ENCODE measurements around the gene ELOA. TPM values are rescaled to one million over a fixed set of nuclear protein-coding genes. Genes with fewer than 3 reads are reported as not detected.

The ELOA gene
- total RNA-seq, 1 experiment from 2014 or later = 69.8 TPM

DNA sequence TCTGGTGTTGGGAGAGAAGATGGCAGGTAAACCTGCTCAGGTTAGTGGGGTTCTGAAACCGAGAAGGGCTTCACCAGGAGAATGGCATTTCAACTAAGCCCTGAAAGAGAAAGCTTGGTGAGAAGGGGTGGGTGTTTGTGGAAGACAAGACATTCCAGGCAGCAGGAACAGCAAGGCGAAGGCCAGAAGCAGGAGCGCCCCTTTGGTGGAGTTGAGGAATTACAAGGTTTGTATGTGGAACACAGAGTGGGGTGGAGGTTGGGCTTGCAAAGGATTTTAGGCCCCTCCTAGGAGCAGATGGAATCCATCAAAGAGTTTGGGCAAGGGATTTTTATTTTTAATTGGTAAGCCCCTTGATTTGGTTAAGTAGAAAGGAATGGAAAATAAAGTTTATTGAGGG lies 24.8 kb upstream of the ELOA start:
- CTCF ChIA-PET = no interaction called here
- BruUV-seq (replicated peaks) = no TSS peak
- intact Hi-C loops (cut with micrococcal nuclease; ENCODE audit: unreplicated experiment) = no loop called here
- Histone ChIP-seq H3K4me1 (ENCODE audit: insufficient read depth, low read length, poor library complexity, severe bottlenecking) (no peaks in the 10 kb centered on the region), H3K4me3 (ENCODE audit: low read depth, low read length, poor library complexity, severe bottlenecking) (no peak overlapping the region), H3K36me3 (ENCODE audit: insufficient read depth, low read length, poor library complexity, severe bottlenecking) (no peaks in the 10 kb centered on the region), H3K27me3 (replicated peaks; ENCODE audit: insufficient read depth, low read depth, low read length, poor library complexity) (no peaks in the 10 kb centered on the region), H3K9me3 (ENCODE audit: low read depth, low read length, poor library complexity, severe bottlenecking) (no peaks in the 10 kb centered on the region), H3K27ac (ENCODE audit: low read depth, low read length, poor library complexity, severe bottlenecking) (no peak overlapping the region)
- TF ChIP-seq EZH2 (IDR thresholded peaks at IDR 0.05; ENCODE audit: borderline replicate concordance, low read depth, low read length, poor library complexity, severe bottlenecking) = no peak
- TF ChIP-seq, protein P1, sequence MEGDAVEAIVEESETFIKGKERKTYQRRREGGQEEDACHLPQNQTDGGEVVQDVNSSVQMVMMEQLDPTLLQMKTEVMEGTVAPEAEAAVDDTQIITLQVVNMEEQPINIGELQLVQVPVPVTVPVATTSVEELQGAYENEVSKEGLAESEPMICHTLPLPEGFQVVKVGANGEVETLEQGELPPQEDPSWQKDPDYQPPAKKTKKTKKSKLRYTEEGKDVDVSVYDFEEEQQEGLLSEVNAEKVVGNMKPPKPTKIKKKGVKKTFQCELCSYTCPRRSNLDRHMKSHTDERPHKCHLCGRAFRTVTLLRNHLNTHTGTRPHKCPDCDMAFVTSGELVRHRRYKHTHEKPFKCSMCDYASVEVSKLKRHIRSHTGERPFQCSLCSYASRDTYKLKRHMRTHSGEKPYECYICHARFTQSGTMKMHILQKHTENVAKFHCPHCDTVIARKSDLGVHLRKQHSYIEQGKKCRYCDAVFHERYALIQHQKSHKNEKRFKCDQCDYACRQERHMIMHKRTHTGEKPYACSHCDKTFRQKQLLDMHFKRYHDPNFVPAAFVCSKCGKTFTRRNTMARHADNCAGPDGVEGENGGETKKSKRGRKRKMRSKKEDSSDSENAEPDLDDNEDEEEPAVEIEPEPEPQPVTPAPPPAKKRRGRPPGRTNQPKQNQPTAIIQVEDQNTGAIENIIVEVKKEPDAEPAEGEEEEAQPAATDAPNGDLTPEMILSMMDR (conservative IDR thresholded peaks at IDR 0.05; ENCODE audit: low read depth, low read length) = peak; percentile 64
- DNase-seq (ENCODE audit: low spot score) = peak; percentile 69
- POLR2A ChIA-PET (ENCODE audit: low non-redundant PET) = interaction anchor here (0.6 kb wide), 1 partner anchor 63 kb away, joined by 3 read pairs; no protein-coding TSS in a partner anchor

DNA sequence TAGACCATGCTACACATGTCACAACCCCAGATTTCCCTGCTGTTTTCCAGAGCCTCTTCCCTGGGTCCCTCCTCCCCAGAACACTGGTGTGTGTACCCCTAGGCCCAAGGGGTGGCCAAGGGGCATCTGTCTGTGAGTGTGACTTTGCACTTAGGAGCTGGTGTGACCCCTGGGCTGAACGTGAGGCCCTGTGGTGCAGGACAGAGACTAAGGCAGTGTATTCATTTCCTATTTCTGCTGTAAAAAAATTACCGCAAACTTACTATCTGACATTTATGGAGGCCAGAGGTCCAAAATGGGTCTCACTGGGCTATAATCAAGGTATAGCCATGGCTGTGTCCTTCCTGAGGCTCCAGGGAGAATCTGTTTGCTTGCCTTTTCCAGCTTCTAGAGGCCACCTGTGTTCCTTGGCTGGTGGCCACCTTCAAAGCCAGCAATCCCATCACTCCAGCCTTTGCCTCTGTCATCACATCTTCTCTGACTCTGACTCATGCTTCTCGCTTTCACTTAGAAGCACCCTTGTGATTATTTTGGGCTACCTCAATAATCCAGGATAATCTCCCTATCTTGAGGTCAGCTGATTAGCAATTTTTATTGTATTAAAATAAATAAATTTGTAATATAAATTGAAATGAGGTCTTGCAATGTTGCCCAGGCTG lies 24.0 kb upstream of the ELOA start:
- CTCF ChIA-PET = no interaction called here
- no peak for DNase-seq (ENCODE audit: low spot score)
- no peaks in the 10 kb centered on the region for H3K27me3 ChIP-seq (replicated peaks; ENCODE audit: insufficient read depth, low read depth, low read length, poor library complexity)
- no peaks in the 10 kb centered on the region for H3K4me1 ChIP-seq (ENCODE audit: insufficient read depth, low read length, poor library complexity, severe bottlenecking)
- no peaks in the 10 kb centered on the region for H3K9me3 ChIP-seq (ENCODE audit: low read depth, low read length, poor library complexity, severe bottlenecking)
- intact Hi-C loops (cut with micrococcal nuclease; ENCODE audit: unreplicated experiment) = no loop called here
- TF ChIP-seq, protein P1 (conservative IDR thresholded peaks at IDR 0.05; ENCODE audit: low read depth, low read length) = no peak
- TF ChIP-seq EZH2 (IDR thresholded peaks at IDR 0.05; ENCODE audit: borderline replicate concordance, low read depth, low read length, poor library complexity, severe bottlenecking) = no peak
- POLR2A ChIA-PET (ENCODE audit: low non-redundant PET) = no interaction called here
- BruUV-seq (replicated peaks) = no TSS peak
- no peak overlapping the region for H3K27ac ChIP-seq (ENCODE audit: low read depth, low read length, poor library complexity, severe bottlenecking)
- H3K4me3 ChIP-seq (ENCODE audit: low read depth, low read length, poor library complexity, severe bottlenecking) = no peak overlapping the region
- H3K36me3 ChIP-seq (ENCODE audit: insufficient read depth, low read length, poor library complexity, severe bottlenecking) = no peaks in the 10 kb centered on the region

DNA sequence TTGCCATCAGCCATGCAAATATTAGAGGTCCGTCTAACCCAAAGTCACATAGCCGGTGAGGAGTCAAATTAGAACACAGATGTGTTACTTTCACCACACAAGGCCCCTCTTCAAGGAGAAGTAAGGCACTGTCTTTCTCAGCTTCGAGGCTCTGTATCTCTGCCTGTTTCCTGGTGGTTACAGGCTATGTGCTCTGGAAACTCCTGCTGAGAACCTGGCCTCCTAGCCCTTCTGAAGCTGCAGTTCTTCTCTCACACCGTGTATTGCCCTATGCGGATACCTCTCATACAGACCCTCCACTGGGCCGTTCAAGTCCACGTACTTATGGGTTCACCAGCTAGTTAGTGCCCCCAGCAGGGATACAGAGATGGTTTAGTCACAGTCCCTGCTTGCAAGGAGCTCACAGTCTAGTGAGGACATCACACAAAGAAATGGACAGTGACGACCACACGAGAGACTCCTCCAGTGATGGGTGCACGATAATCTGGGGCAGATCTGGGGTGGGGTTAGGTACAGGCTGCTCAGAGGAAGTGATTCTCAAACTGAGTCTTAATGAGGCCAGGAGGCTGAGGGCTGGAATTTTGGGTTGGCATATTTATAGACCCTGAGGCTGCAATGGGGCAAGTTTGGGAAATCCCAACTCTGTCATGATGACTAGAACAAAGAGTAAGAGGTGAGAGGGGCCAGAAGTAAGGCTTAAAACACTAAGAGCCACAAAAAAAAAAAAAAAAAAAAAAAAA lies 22.8 kb upstream of the ELOA start:
- Histone ChIP-seq H3K4me3 (ENCODE audit: low read depth, low read length, poor library complexity, severe bottlenecking) (no peak overlapping the region), H3K36me3 (ENCODE audit: insufficient read depth, low read length, poor library complexity, severe bottlenecking) (no peaks in the 10 kb centered on the region), H3K4me1 (ENCODE audit: insufficient read depth, low read length, poor library complexity, severe bottlenecking) (no peaks in the 10 kb centered on the region), H3K9me3 (ENCODE audit: low read depth, low read length, poor library complexity, severe bottlenecking) (no peaks in the 10 kb centered on the region), H3K27me3 (replicated peaks; ENCODE audit: insufficient read depth, low read depth, low read length, poor library complexity) (no peaks in the 10 kb centered on the region), H3K27ac (ENCODE audit: low read depth, low read length, poor library complexity, severe bottlenecking) (no peak overlapping the region)
- ChIA-PET CTCF (no interaction called here), POLR2A (ENCODE audit: low non-redundant PET) (no interaction called here)
- DNase-seq (ENCODE audit: low spot score) = no peak
- intact Hi-C loops (cut with micrococcal nuclease; ENCODE audit: unreplicated experiment) = no loop called here
- TF ChIP-seq, protein P1 (conservative IDR thresholded peaks at IDR 0.05; ENCODE audit: low read depth, low read length) = no peak
- TF ChIP-seq EZH2 (IDR thresholded peaks at IDR 0.05; ENCODE audit: borderline replicate concordance, low read depth, low read length, poor library complexity, severe bottlenecking) = no peak
- no TSS peak for BruUV-seq (replicated peaks)

Data from A673 (cell line).